Spinal cord (tissue), 10 donors: ENCODE results near the gene UBASH3A. TPM values are rescaled to one million over a fixed set of nuclear protein-coding genes. Genes with fewer than 3 reads are reported as not detected.

Experiments
- DNase-seq, 6 donors: peaks; one replicate each; pipeline versions ENCODE4 v3.0.0 to v3.0.0-alpha.2; 2013 to 2015; ENCODE audit warnings: low spot score in 6 of 6, low read depth in 4 of 6
- H3K27ac ChIP-seq: one replicate; pipeline ENCODE4 v1.5.1; 2013; ENCODE audit warnings: low read depth, low read length, control low read depth
- H3K27me3 ChIP-seq: one replicate; pipeline ENCODE4 v1.6.1; 2013; ENCODE audit warnings: low read length; ENCODE audit not compliant: control insufficient read depth, insufficient read depth
- H3K36me3 ChIP-seq: one replicate; pipeline ENCODE4 v1.6.1; 2013; ENCODE audit warnings: low read length; ENCODE audit not compliant: control insufficient read depth, insufficient read depth
- H3K4me1 ChIP-seq: one replicate; pipeline ENCODE4 v1.6.1; 2013; ENCODE audit warnings: low read length; ENCODE audit not compliant: control insufficient read depth, insufficient read depth
- H3K4me3 ChIP-seq: one replicate; pipeline ENCODE4 v1.5.1; 2013; ENCODE audit warnings: low read depth, low read length, control low read depth
- H3K9me3 ChIP-seq: one replicate; pipeline ENCODE4 v1.6.1; 2013; ENCODE audit warnings: low read length; ENCODE audit not compliant: control insufficient read depth, insufficient read depth
- WGBS: methylation state at CpG from one replicate; pipeline ENCODE4 v1.1.5; 2013; ENCODE audit warnings: missing lambda C conversion rate; ENCODE audit not compliant: insufficient coverage; 5-methylcytosine and 5-hydroxymethylcytosine counted together
- polyA plus RNA-seq, 2 donors: library from polyadenylated mRNA; unstranded; fragments of 120-200 nt; gene quantifications; one replicate each; pipeline ENCODE4 v1.2.1, GENCODE V29; 2013; ENCODE audit not compliant: insufficient read length in 2 of 2
- total RNA-seq, 2 donors: library from RNA; depleted of rRNA in 1 of 2; stranded (reverse); fragments of 120-200 nt in 1 of 2; fragments of >200 nt in 1 of 2; gene quantifications; one replicate each; pipeline versions ENCODE4 v1.2.3 to v1.2.4, GENCODE V29; 2013 to 2014
- donor health status: healthy.

UBASH3A gene
- total and polyA plus RNA-seq, 4 donors, result 0.06 TPM; not detected in 3

DNA sequence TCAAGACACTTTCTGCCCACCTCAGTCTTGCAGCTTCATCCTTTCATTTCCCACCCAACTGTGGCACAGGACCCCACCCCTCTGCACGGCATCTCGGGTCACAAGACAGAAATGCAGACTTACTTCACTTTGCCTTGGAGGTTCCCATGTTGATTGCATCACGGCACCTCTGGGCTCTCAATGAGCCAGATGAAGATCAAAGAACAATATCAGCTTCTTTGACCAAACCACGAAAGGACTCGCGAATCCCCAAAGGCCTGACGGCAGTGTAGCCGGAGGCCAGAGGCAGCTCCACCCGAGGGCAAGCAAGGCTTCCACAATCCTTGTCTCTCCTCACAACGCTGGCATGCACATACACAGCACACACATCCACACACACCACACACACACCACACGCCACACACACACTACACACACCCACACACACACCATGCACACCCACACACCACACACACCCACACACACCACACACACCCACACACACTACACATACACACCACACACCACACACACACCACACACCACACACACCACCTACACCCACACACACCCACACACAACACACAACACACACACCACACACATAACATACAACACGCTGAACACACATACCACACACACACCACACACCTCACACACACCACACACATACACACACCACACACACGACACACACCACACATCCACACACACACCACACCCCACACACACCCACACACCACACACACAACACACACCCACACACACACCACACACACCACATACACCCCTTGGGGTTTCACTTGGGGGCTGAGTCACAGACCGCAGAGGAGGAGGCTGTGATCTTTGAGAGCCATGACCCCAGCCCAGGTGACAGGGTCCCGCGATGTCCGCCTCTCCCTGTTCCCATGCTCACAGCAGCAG, 35.8 kb downstream of the UBASH3A start:
- no peak for DNase-seq
- H3K36me3 ChIP-seq, result no peaks in the 10 kb centered on the region
- WGBS, result 86% methylated on average over 17 of the region's 17 CpGs
- no peak overlapping the region for H3K27ac ChIP-seq
- no peaks in the 10 kb centered on the region for H3K9me3 ChIP-seq
- H3K27me3 ChIP-seq, result no peaks in the 10 kb centered on the region
- H3K4me1 ChIP-seq, result no peaks in the 10 kb centered on the region
- H3K4me3 ChIP-seq, result no peak overlapping the region

DNA sequence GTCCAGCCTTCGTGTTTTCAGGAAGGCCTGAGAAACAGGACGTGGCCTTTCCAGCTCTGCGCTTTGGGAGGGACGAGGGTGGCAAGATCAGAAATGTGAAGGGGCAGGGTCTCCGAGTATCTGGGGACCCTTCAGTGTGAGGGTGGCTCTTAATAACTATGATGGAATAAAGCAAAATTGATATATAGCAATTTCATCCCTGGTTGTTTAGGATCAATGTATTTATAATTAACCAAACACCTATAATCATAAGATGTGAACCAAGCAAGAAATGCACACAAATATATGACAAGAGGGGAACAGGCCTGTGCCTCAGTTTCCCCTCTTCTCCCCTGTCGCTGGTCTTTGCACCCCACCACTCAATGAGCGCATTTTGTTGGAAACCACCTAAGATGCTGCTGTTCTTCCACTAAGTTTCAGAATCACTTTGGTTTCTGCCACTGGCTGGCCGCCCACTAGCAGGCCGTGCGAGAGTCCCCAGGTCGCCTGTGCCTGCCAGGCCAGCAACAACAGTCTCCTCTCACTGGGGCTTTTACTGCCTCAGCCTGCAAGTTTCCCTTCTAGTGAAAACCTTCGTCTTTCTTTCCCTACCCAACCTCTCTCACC, 36.6 kb downstream of the UBASH3A start:
- H3K27ac ChIP-seq, result no peak overlapping the region
- H3K27me3 ChIP-seq, result peaks cover 2% of the 10 kb centered on the region
- no peak overlapping the region for H3K4me3 ChIP-seq
- 68% methylated on average over 8 of the region's 12 CpGs for WGBS
- no peaks in the 10 kb centered on the region for H3K4me1 ChIP-seq
- H3K36me3 ChIP-seq, result no peaks in the 10 kb centered on the region
- H3K9me3 ChIP-seq, result no peaks in the 10 kb centered on the region
- no peak for DNase-seq

DNA sequence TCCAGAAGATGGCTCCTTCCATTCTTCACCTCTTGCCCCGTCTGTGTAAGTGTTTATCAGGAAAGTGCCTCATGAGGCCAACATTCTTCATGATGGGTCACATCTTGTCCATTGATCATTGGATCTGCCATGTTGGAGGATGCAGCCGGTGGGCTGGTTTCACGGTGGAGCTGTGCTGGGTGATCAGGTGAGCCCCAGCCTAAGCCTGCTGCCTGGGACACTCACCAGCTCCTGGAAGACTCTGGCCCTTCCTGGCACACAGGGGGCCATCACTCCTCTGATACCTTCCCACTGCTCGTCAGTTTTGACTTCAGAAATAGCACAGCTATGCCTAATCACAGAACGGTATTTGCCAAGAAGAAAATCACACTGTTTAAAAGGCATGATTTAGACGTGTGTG, 38.3 kb downstream of the UBASH3A start:
- H3K4me3 ChIP-seq, result no peak overlapping the region
- H3K36me3 ChIP-seq, result no peaks in the 10 kb centered on the region
- no peaks in the 10 kb centered on the region for H3K4me1 ChIP-seq
- DNase-seq, result no peak
- no peak overlapping the region for H3K27ac ChIP-seq
- no peaks in the 10 kb centered on the region for H3K9me3 ChIP-seq
- 70% methylated on average over 4 of the region's 6 CpGs for WGBS
- peaks cover 2% of the 10 kb centered on the region for H3K27me3 ChIP-seq

GRCh38 chr21:42443181-42443785, 39.6 kb downstream of the UBASH3A start:
- no peak for DNase-seq
- Histone ChIP-seq H3K9me3 (no peaks in the 10 kb centered on the region), H3K27ac (no peak overlapping the region), H3K4me3 (no peak overlapping the region), H3K4me1 (no peaks in the 10 kb centered on the region), H3K27me3 (peaks cover 2% of the 10 kb centered on the region), H3K36me3 (no peaks in the 10 kb centered on the region)
- 92% methylated on average over 12 of the region's 15 CpGs for WGBS

DNA sequence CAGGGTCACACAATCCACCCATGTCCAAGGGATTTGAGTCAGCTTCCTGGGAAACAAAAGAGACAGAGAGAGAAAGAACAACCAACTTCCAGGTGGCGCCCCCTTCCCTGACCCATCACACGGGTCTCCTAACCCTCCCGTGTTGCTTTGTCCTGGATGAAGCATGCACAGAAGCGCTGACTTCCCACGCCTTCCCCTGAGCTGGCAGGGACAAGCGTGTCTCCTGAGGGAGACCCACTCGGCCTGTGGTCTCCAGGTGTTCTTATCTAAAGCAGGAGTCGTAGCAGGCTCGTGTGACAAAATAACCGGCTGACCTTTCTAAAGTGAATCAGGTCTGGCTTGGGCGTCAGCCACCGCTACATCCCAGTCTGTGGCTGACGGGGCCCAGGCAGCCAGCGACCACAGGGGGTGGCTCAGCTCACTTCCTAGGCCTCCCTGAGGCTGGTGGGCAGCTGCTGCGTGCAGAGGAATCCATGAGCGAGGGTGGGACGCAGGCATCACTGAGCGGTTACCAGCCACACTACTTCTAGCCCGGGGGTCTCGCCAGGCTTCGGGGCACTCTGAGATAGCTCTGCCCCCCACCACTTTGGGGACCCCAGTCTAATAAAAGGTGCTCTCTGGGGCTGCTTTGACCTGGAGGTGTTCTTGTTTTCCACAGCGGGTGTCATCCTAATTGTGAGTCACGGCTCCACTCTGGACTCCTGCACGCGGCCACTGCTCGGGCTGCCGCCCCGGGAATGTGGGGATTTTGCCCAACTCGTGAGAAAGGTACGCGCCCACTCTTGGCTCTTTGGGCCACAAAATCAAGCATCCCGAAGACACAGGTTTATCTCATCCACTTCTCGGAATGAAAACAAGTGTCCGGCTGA, 40.4 kb downstream of the UBASH3A start:
- Histone ChIP-seq H3K4me1 (no peaks in the 10 kb centered on the region), H3K27ac (no peak overlapping the region), H3K9me3 (no peaks in the 10 kb centered on the region), H3K27me3 (peaks cover 2% of the 10 kb centered on the region), H3K4me3 (no peak overlapping the region), H3K36me3 (no peaks in the 10 kb centered on the region)
- no peak for DNase-seq
- 81% methylated on average over 31 of the region's 34 CpGs for WGBS

DNA sequence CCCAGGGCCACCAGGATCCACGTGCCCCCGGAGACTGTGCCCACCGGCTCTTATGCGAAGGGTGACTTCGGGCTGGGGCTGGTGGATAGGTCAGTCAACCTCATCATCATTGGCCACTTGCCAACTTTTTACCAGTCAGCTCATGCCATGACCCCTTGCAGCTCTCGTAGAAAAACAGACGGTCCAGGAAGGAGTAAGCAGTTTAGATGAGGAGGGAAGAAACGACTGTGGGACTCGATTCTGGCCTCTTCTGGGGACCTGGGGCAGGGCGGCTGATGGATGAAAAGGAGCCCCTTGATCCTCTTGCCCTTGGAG, 41.0 kb downstream of the UBASH3A start:
- H3K9me3 ChIP-seq, result no peaks in the 10 kb centered on the region
- WGBS, result 86% methylated on average over 9 of the region's 10 CpGs
- H3K36me3 ChIP-seq, result no peaks in the 10 kb centered on the region
- H3K4me3 ChIP-seq, result no peak overlapping the region
- H3K4me1 ChIP-seq, result no peaks in the 10 kb centered on the region
- peaks cover 2% of the 10 kb centered on the region for H3K27me3 ChIP-seq
- H3K27ac ChIP-seq, result no peak overlapping the region
- DNase-seq, result no peak

DNA sequence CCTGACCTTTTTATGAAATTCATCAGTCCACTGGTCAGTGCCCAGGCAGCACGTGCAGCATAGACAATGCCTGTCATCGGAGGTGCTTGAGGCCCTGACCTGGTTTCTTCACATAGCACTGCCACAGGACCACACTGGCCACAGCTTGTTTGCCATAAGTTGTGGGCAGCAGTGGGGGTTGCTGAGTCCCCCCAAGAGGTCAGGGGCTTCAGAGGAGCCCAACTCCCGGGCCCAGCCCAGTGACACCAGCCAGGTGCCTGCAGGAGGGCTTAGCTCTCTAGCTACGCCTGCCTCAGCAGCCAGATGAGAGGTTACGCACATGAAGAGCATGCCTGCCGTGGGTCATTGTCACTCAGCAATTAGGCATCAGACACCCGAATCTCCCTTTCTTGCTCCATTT, 41.6 kb downstream of the UBASH3A start:
- H3K4me1 ChIP-seq, result no peaks in the 10 kb centered on the region
- no peak overlapping the region for H3K4me3 ChIP-seq
- 80% methylated on average over 5 of the region's 7 CpGs for WGBS
- H3K27ac ChIP-seq, result no peak overlapping the region
- H3K36me3 ChIP-seq, result no peaks in the 10 kb centered on the region
- DNase-seq, result no peak
- H3K27me3 ChIP-seq, result peaks cover 2% of the 10 kb centered on the region
- no peaks in the 10 kb centered on the region for H3K9me3 ChIP-seq

GRCh38 chr21:42446531-42446930, 42.8 kb downstream of the UBASH3A start:
- Histone ChIP-seq H3K9me3 (no peaks in the 10 kb centered on the region), H3K27me3 (peaks cover 2% of the 10 kb centered on the region), H3K36me3 (no peaks in the 10 kb centered on the region), H3K4me1 (no peaks in the 10 kb centered on the region), H3K27ac (no peak overlapping the region), H3K4me3 (no peak overlapping the region)
- no peak for DNase-seq
- WGBS, result 92% methylated on average over 4 of the region's 4 CpGs

GRCh38 chr21:42447182-42447581, 43.5 kb downstream of the UBASH3A start:
- Histone ChIP-seq H3K4me1 (peaks cover 2% of the 10 kb centered on the region), H3K9me3 (no peaks in the 10 kb centered on the region), H3K27me3 (peaks cover 2% of the 10 kb centered on the region), H3K4me3 (no peak overlapping the region), H3K36me3 (no peaks in the 10 kb centered on the region), H3K27ac (no peak overlapping the region)
- DNase-seq, result no peak
- WGBS, result 85% methylated on average over 14 of the region's 14 CpGs
